SK-N-SH (cell line): ENCODE results near the gene PIMREG. TPM values are rescaled to one million over a fixed set of nuclear protein-coding genes. Genes with fewer than 3 reads are reported as not detected.

Experiments used
- CTCF ChIA-PET: fragments of 300-600, 350-600 bp; formaldehyde crosslinking; extraction: SDS; loops from one replicate; lab custom pipeline; 2021; lab: Yijun Ruan, JAX
- POLR2A ChIA-PET: fragments of 350-600 bp; sonication (Branson Sonifier 250); formaldehyde crosslinking; extraction: SDS; loops from one replicate; lab custom pipeline; 2020; ENCODE audit warnings: antibody characterized with exemption, inconsistent platforms; lab: Yijun Ruan, JAX
- DNase-seq: peaks from one replicate; pipeline ENCODE4 v3.0.0; 2012
- H2AFZ ChIP-seq: fragments of 200-600 bp; sonication (generic); 2 replicates; pipeline ENCODE4 v1.8.1; 2016; ENCODE audit warnings: antibody characterized with exemption, mild to moderate bottlenecking, low read depth
- H3F3A ChIP-seq: fragments of 200-600 bp; sonication (generic); replicated peaks from 2 replicates; pipeline ENCODE3; 2016; ENCODE audit warnings: antibody characterized with exemption, mild to moderate bottlenecking; ENCODE audit not compliant: insufficient read depth
- H3K27ac ChIP-seq, 2 experiments: fragments of 200-500 bp in 1 of 2; fragments of 200-600 bp in 1 of 2; sonication (Bioruptor generic) in 1 of 2; sonication (generic), shearing (Covaris generic) in 1 of 2; 2 replicates each; pipeline versions ENCODE4 v1.5.1 to v1.6.1; 2014 to 2016; ENCODE audit warnings: low read depth in 2 of 2, inconsistent platforms in 1 of 2, low read length in 1 of 2, mild to moderate bottlenecking in 1 of 2, mixed read lengths in 1 of 2
- H3K27me3 ChIP-seq: fragments of 200-600 bp; sonication (generic), shearing (Covaris generic); 2 replicates; pipeline ENCODE4 v1.6.1; 2016; ENCODE audit warnings: mixed run types; ENCODE audit not compliant: insufficient read depth
- H3K36me3 ChIP-seq, 2 experiments: fragments of 200-500 bp in 1 of 2; fragments of 200-600 bp in 1 of 2; sonication (Bioruptor generic) in 1 of 2; sonication (generic) in 1 of 2; replicated peaks in 1 of 2; 2 replicates each; pipeline versions ENCODE3 to v1.5.1; 2014 to 2016; ENCODE audit warnings: low read length in 1 of 2, mild to moderate bottlenecking in 1 of 2; ENCODE audit not compliant: insufficient read depth in 2 of 2, control insufficient read depth in 1 of 2
- H3K4me1 ChIP-seq, 2 experiments: fragments of 200-500 bp in 1 of 2; fragments of 200-600 bp in 1 of 2; sonication (Bioruptor generic) in 1 of 2; sonication (generic), shearing (Covaris generic) in 1 of 2; 2 replicates each; pipeline versions ENCODE4 v1.5.1 to v1.6.1; 2014 to 2016; ENCODE audit warnings: low read depth in 1 of 2, low read length in 1 of 2, mixed run types in 1 of 2; ENCODE audit not compliant: insufficient read depth in 2 of 2, control insufficient read depth in 1 of 2
- H3K4me2 ChIP-seq: fragments of 200-600 bp; sonication (generic), shearing (Covaris generic); 2 replicates; pipeline ENCODE4 v1.6.1; 2017; ENCODE audit warnings: mixed run types
- H3K4me3 ChIP-seq, 2 experiments: fragments of 200-500 bp in 1 of 2; fragments of 200-600 bp in 1 of 2; sonication (Bioruptor generic) in 1 of 2; sonication (generic), shearing (Covaris generic) in 1 of 2; 2 replicates each; pipeline versions ENCODE4 v1.5.1 to v1.8.1; 2014 to 2016; ENCODE audit warnings: low read depth in 2 of 2, inconsistent platforms in 1 of 2, low read length in 1 of 2, mild to moderate bottlenecking in 1 of 2, mixed read lengths in 1 of 2, moderate library complexity in 1 of 2
- H3K79me2 ChIP-seq: fragments of 200-600 bp; sonication (generic); 2 replicates; pipeline ENCODE4 v1.8.1; 2017; ENCODE audit warnings: mild to moderate bottlenecking; ENCODE audit not compliant: insufficient read depth
- H3K9ac ChIP-seq: fragments of 200-600 bp; sonication (generic); 2 replicates; pipeline ENCODE4 v1.6.1; 2017; ENCODE audit warnings: mixed run types
- H3K9me2 ChIP-seq: fragments of 200-600 bp; sonication (generic); 2 replicates; pipeline ENCODE4 v1.6.1; 2017; ENCODE audit warnings: mixed run types
- H3K9me3 ChIP-seq: fragments of 200-600 bp; sonication (generic); 2 replicates; pipeline ENCODE4 v1.6.1; 2017; ENCODE audit warnings: mixed run types, mild to moderate bottlenecking, moderate library complexity
- H4K20me1 ChIP-seq: fragments of 200-600 bp; sonication (generic); 2 replicates; pipeline ENCODE4 v1.6.1; 2017; ENCODE audit warnings: mild to moderate bottlenecking, mixed run types; ENCODE audit not compliant: insufficient read depth
- CHD2 ChIP-seq: fragments of 150-350 bp; IDR thresholded peaks from 2 replicates; pipeline ENCODE4 v1.6.1; 2018; ENCODE audit warnings: low read length; ENCODE audit not compliant: partially characterized antibody
- CTCF ChIP-seq: fragments of 200-600 bp; sonication (generic); IDR thresholded peaks from 2 replicates; pipeline ENCODE4 v1.6.1; 2017; ENCODE audit warnings: antibody characterized with exemption, mild to moderate bottlenecking, moderate library complexity
- ELF1 ChIP-seq: IDR thresholded peaks from 2 replicates; pipeline ENCODE4 v1.4.0; 2012
- EZH2phosphoT487 ChIP-seq: fragments of 200-600 bp; sonication (generic); IDR thresholded peaks from 2 replicates; pipeline ENCODE4 v1.6.1; 2017; ENCODE audit warnings: low read depth, mixed run types, mild to moderate bottlenecking, antibody characterized with exemption, moderate library complexity, borderline replicate concordance
- FOSL2 ChIP-seq: IDR thresholded peaks from 2 replicates; pipeline ENCODE4 v1.4.0; 2012; ENCODE audit warnings: low read depth, mild to moderate bottlenecking, moderate library complexity, borderline replicate concordance
- FOXJ3 ChIP-seq: sonication (generic); formaldehyde crosslinking; IDR thresholded peaks from 2 replicates; pipeline ENCODE4 v1.5.1; 2020; ENCODE audit warnings: mild to moderate bottlenecking, missing genetic modification reagents
- FOXM1 ChIP-seq: IDR thresholded peaks from 2 replicates; pipeline ENCODE4 v1.4.0; 2012; ENCODE audit warnings: low read depth, mild to moderate bottlenecking
- GABPA ChIP-seq: IDR thresholded peaks from 2 replicates; pipeline ENCODE4 v1.4.0; 2012; ENCODE audit warnings: low read depth, mild to moderate bottlenecking
- GATA2 ChIP-seq: sonication (generic); formaldehyde crosslinking; IDR thresholded peaks from 2 replicates; pipeline ENCODE4 v1.5.0; 2020; ENCODE audit warnings: mild to moderate bottlenecking, missing genetic modification reagents
- JUND ChIP-seq: IDR thresholded peaks from 2 replicates; pipeline ENCODE4 v1.4.0; 2012
- MAX ChIP-seq: IDR thresholded peaks from 2 replicates; pipeline ENCODE4 v1.4.0; 2012; ENCODE audit warnings: low read depth
- NFIC ChIP-seq: IDR thresholded peaks from 2 replicates; pipeline ENCODE4 v1.4.0; 2012; ENCODE audit warnings: borderline replicate concordance
- NRF1 ChIP-seq: IDR thresholded peaks from 2 replicates; pipeline ENCODE4 v1.6.1; 2012; ENCODE audit warnings: low read depth, mild to moderate bottlenecking, low read length
- RFX5 ChIP-seq: IDR thresholded peaks from 2 replicates; pipeline ENCODE4 v1.6.1; 2012; ENCODE audit warnings: mild to moderate bottlenecking, improper control_type of control experiment, low read length
- RXRA ChIP-seq: IDR thresholded peaks from 2 replicates; pipeline ENCODE4 v1.4.0; 2012; ENCODE audit warnings: low read depth, mild to moderate bottlenecking, borderline replicate concordance
- SMC3 ChIP-seq: IDR thresholded peaks from 2 replicates; pipeline ENCODE4 v1.6.1; 2012; ENCODE audit warnings: low read depth, low read length, improper control_type of control experiment
- YY1 ChIP-seq: IDR thresholded peaks from 2 replicates; pipeline ENCODE4 v1.4.0; 2012; ENCODE audit warnings: low read depth, mild to moderate bottlenecking
- WGBS: methylation state at CpG from one replicate; pipeline ENCODE4 v1.1.6; 2017; ENCODE audit warnings: low lambda C conversion rate; 5-methylcytosine and 5-hydroxymethylcytosine counted together
- polyA plus RNA-seq, 3 experiments: library from polyadenylated mRNA; depleted of rRNA; stranded (reverse); fragments of >200 nt; gene quantifications; 2 replicates each; pipeline ENCODE4 v1.2.3, GENCODE V29; 2012
- TF ChIP-seq, protein P1 (sequence below): fragments of 150-350 bp; IDR thresholded peaks from 2 replicates; pipeline ENCODE4 v1.6.1; 2017; ENCODE audit warnings: antibody characterized with exemption, low read length, low read depth, borderline replicate concordance
- TF ChIP-seq, protein P2 (sequence below): IDR thresholded peaks from 2 replicates; pipeline ENCODE4 v1.4.0; 2012; ENCODE audit warnings: low read depth, borderline replicate concordance

PIMREG gene
- polyA plus RNA-seq, 1 of the 3 experiments (the other 2 are of a cell fraction) = 19.6 TPM

DNA sequence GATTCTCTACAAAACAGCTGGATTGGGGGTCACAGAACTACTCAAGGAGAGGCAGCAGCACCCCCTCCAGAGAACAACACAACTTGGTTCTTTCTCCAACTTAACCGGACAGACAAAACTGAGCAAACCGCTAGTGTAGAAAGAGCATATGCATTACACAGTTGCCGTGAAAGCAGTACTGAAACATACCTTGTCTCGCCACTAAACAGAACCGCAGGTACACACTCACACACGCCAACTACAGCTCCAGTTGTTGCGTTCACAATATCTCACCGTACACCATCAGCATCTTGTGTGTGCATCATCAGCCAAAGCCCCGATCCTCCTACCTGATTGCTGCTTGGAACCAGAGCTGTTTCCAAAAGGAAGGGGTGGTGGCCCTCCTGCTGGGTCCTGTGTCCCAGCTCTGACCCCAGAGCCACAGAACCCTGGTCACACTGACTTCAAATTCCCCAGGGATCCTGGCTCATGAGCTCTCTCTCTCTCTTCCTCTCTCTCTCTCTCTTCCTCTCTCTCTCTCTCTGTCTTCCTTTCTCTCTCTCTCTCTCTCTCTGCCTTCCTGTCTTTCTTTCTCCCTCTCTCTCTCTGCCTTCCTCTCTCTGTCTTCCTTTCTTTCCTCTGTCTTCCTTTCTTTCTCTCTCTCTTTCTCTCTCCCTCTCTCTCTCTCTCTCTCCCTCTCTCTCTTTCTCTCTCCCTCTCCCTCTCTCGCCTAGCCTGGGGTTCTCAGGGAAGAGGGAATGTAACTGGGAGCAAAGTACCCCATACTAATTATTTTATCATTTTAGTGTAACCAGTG is 8.4 kb downstream of the PIMREG start:
- Histone ChIP-seq H3K9me2 (no peaks in the 10 kb centered on the region), H4K20me1 (no peaks in the 10 kb centered on the region), H3K36me3 (peaks cover 0 to 8% of the 10 kb centered on the region in 2 experiments), H3K9ac (no peak overlapping the region), H3K79me2 (no peaks in the 10 kb centered on the region), H3K27me3 (no peaks in the 10 kb centered on the region), H3K27ac (no peak overlapping the region), H3K4me2 (no peak overlapping the region), H3K9me3 (no peaks in the 10 kb centered on the region), H3F3A (no peaks in the 10 kb centered on the region), H2AFZ (no peak overlapping the region), H3K4me1 (peaks cover 3 to 17% of the 10 kb centered on the region in 2 experiments; a peak in 2 of 4 replicates), H3K4me3 (no peak overlapping the region)
- CTCF ChIA-PET = interaction anchor here (1.1 to 2.0 kb wide), 3 partner anchors 20 to 31 kb away, joined by 3 to 10 read pairs (median 5); no protein-coding TSS in a partner anchor
- DNase-seq = no peak
- WGBS = 91% methylated on average over 9 of the region's 10 CpGs
- TF ChIP-seq CHD2 (no peak), SMC3 (no peak), GATA2 (no peak), YY1 (no peak), ELF1 (no peak), NRF1 (no peak), EZH2phosphoT487 (no peak), FOXM1 (no peak), CTCF (no peak), FOXJ3 (CRISPR knock-in tag) (no peak), FOSL2 (no peak), MAX (no peak), NFIC (no peak), GABPA (no peak), JUND (no peak), RXRA (no peak), RFX5 (no peak)
- TF ChIP-seq, protein P1, sequence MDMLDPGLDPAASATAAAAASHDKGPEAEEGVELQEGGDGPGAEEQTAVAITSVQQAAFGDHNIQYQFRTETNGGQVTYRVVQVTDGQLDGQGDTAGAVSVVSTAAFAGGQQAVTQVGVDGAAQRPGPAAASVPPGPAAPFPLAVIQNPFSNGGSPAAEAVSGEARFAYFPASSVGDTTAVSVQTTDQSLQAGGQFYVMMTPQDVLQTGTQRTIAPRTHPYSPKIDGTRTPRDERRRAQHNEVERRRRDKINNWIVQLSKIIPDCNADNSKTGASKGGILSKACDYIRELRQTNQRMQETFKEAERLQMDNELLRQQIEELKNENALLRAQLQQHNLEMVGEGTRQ = no peak
- TF ChIP-seq, protein P2, sequence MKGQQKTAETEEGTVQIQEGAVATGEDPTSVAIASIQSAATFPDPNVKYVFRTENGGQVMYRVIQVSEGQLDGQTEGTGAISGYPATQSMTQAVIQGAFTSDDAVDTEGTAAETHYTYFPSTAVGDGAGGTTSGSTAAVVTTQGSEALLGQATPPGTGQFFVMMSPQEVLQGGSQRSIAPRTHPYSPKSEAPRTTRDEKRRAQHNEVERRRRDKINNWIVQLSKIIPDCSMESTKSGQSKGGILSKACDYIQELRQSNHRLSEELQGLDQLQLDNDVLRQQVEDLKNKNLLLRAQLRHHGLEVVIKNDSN = no peak
- POLR2A ChIA-PET = interaction anchor here (2.2 kb wide), 1 partner anchor 9 kb away, joined by 11 read pairs; the partner anchor contains the start of gene PIMREG
